Loucy (cell line): Measurements from ENCODE around the gene APOA5.

Experiments
- H2AFZ ChIP-seq: fragments of 200-600 bp; sonication (generic); 2 replicates; pipeline ENCODE4 v1.6.0; 2016; ENCODE audit warnings: antibody characterized with exemption, mild to moderate bottlenecking, low read length, moderate library complexity
- H3F3A ChIP-seq: fragments of 200-600 bp; 2 replicates; pipeline ENCODE4 v1.6.0; 2016; ENCODE audit warnings: antibody characterized with exemption, low read depth, mild to moderate bottlenecking
- H3K27me3 ChIP-seq: fragments of 200-600 bp; sonication (generic); 2 replicates; pipeline ENCODE4 v1.6.1; 2014; ENCODE audit warnings: low read length, mild to moderate bottlenecking; ENCODE audit not compliant: insufficient read depth, poor library complexity, severe bottlenecking
- H3K36me3 ChIP-seq: fragments of 200-600 bp; sonication (generic); 2 replicates; pipeline ENCODE4 v1.6.1; 2016; ENCODE audit warnings: low read length; ENCODE audit not compliant: insufficient read depth
- H3K4me1 ChIP-seq: fragments of 200-600 bp; sonication (generic); 2 replicates; pipeline ENCODE4 v1.5.1; 2014; ENCODE audit warnings: low read length, mild to moderate bottlenecking; ENCODE audit not compliant: insufficient read depth, poor library complexity, severe bottlenecking
- H3K4me2 ChIP-seq: fragments of 200-600 bp; sonication (generic); 2 replicates; pipeline ENCODE4 v1.6.0; 2014; ENCODE audit warnings: antibody characterized with exemption, low read length, low read depth, mild to moderate bottlenecking; ENCODE audit not compliant: poor library complexity, severe bottlenecking
- H3K4me3 ChIP-seq: fragments of 200-600 bp; sonication (generic); 2 replicates; pipeline ENCODE4 v1.5.1; 2014; ENCODE audit warnings: low read length, mild to moderate bottlenecking, mixed read lengths; ENCODE audit not compliant: poor library complexity, severe bottlenecking
- H3K79me2 ChIP-seq: fragments of 200-600 bp; sonication (generic); 2 replicates; pipeline ENCODE4 v1.6.1; 2014; ENCODE audit warnings: low read length; ENCODE audit not compliant: insufficient read depth
- H3K9ac ChIP-seq: fragments of 200-600 bp; sonication (generic); 2 replicates; pipeline ENCODE4 v1.6.0; 2014; ENCODE audit warnings: mild to moderate bottlenecking, low read depth, low read length, moderate library complexity; ENCODE audit not compliant: poor library complexity, severe bottlenecking
- H3K9me2 ChIP-seq: fragments of 200-600 bp; sonication (generic); replicated peaks from 2 replicates; pipeline ENCODE4 v1.6.1; 2016; ENCODE audit warnings: low read depth, low read length, mixed read lengths
- H3K9me3 ChIP-seq: fragments of 200-600 bp; sonication (generic); 2 replicates; pipeline ENCODE4 v1.6.1; 2014; ENCODE audit warnings: mild to moderate bottlenecking, antibody characterized with exemption, low read length, low read depth; ENCODE audit not compliant: insufficient read depth
- H4K20me1 ChIP-seq: fragments of 200-600 bp; sonication (generic); 2 replicates; pipeline ENCODE4 v1.6.0; 2014; ENCODE audit warnings: antibody characterized with exemption, low read length, mild to moderate bottlenecking; ENCODE audit not compliant: insufficient read depth, poor library complexity, severe bottlenecking
- EZH2phosphoT487 ChIP-seq: fragments of 200-600 bp; IDR thresholded peaks from 2 replicates; pipeline ENCODE4 v1.6.1; 2018; ENCODE audit warnings: antibody characterized with exemption, mild to moderate bottlenecking, moderate library complexity, borderline replicate concordance
- TF ChIP-seq, protein P1 (sequence below): fragments of 200-600 bp; sonication (generic); conservative IDR thresholded peaks from 2 replicates; pipeline ENCODE4 v1.5.1; 2014; ENCODE audit warnings: mild to moderate bottlenecking, antibody characterized with exemption, low read length

Gene APOA5, protein sequence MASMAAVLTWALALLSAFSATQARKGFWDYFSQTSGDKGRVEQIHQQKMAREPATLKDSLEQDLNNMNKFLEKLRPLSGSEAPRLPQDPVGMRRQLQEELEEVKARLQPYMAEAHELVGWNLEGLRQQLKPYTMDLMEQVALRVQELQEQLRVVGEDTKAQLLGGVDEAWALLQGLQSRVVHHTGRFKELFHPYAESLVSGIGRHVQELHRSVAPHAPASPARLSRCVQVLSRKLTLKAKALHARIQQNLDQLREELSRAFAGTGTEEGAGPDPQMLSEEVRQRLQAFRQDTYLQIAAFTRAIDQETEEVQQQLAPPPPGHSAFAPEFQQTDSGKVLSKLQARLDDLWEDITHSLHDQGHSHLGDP

DNA sequence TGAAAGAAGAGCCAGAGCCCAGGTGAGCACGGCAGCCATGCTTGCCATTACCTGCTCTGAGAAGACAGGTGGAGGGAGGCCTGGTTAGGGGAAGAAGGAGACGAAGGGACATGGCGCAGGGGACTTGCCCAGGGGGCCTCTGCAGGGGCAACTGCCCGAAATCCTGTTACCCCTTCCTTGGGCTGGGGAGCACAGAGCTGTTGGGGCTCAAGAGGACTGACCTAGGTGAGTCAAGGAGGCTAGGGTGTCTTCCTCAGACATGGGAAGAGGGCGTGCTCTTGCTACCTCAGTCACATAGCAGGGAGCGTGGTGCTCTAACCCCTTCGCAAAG, at the start of gene APOA5:
APOA5 (minus strand) TSS at position 67 of the 331 bp plus-strand sequence; CDS start at position 48, 19 bp downstream.
- Histone ChIP-seq H3K4me1 (peaks cover 10% of the 10 kb centered on the region), H3K4me2 (no peak within 1 kb of the TSS), H2AFZ (peak within 1 kb of the TSS; percentile 66; the same call in 1 of the 2 replicates), H3K9me2 (no peaks in the 10 kb centered on the region), H3K36me3 (no peaks in the 10 kb centered on the region), H3K79me2 (peaks cover 14% of the 10 kb centered on the region), H3K9me3 (no peaks in the 10 kb centered on the region), H3F3A (no peaks in the 10 kb centered on the region), H3K27me3 (no peaks in the 10 kb centered on the region), H3K9ac (no peak within 1 kb of the TSS), H3K4me3 (no peak within 1 kb of the TSS), H4K20me1 (peaks cover 8% of the 10 kb centered on the region)
- TF ChIP-seq, protein P1, sequence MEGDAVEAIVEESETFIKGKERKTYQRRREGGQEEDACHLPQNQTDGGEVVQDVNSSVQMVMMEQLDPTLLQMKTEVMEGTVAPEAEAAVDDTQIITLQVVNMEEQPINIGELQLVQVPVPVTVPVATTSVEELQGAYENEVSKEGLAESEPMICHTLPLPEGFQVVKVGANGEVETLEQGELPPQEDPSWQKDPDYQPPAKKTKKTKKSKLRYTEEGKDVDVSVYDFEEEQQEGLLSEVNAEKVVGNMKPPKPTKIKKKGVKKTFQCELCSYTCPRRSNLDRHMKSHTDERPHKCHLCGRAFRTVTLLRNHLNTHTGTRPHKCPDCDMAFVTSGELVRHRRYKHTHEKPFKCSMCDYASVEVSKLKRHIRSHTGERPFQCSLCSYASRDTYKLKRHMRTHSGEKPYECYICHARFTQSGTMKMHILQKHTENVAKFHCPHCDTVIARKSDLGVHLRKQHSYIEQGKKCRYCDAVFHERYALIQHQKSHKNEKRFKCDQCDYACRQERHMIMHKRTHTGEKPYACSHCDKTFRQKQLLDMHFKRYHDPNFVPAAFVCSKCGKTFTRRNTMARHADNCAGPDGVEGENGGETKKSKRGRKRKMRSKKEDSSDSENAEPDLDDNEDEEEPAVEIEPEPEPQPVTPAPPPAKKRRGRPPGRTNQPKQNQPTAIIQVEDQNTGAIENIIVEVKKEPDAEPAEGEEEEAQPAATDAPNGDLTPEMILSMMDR, result no peak
- TF ChIP-seq EZH2phosphoT487, result no peak

DNA sequence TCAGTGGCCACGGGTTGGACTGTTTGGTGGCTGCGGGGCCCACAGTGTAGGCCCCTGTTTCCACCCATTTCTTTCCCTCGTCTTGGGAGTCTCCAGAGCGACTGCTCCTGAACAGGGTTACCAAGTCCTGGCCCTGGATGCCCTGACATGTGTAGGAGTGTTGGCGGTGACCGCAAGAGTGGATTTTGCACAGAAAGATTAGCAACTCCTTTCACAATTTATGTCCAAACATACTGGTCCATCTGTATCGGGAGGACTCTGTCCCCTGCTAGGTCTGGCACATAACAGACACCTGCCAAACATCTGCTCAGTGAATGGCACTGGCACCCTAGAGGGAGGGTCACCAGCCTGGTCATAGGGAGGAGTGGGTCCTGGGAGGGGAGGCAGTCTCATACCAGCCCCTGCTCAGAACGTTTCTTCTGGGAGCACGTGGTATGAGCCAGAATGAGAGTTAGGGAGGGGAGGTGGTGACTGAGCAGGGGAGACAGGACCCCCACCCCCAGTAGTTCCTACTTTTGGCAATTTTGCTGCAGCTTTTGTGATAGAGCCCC, 49.1 kb upstream of the APOA5 start:
- H3K9me2 ChIP-seq, result no peaks in the 10 kb centered on the region
- H3K27me3 ChIP-seq, result no peaks in the 10 kb centered on the region
- no peaks in the 10 kb centered on the region for H3K9me3 ChIP-seq
- H3K79me2 ChIP-seq, result no peaks in the 10 kb centered on the region
- no peak overlapping the region for H3K4me2 ChIP-seq
- H3K4me3 ChIP-seq, result no peak overlapping the region
- peak overlapping the region; percentile 5; the same call in 1 of the 2 replicates for H2AFZ ChIP-seq
- peaks cover 23% of the 10 kb centered on the region; the same call in 1 of the 2 replicates for H3K36me3 ChIP-seq
- H4K20me1 ChIP-seq, result no peaks in the 10 kb centered on the region
- TF ChIP-seq EZH2phosphoT487, result no peak
- TF ChIP-seq, protein P1, result no peak
- H3F3A ChIP-seq, result no peaks in the 10 kb centered on the region
- peaks cover 14% of the 10 kb centered on the region for H3K4me1 ChIP-seq
- H3K9ac ChIP-seq, result peak overlapping the region; percentile 27

DNA sequence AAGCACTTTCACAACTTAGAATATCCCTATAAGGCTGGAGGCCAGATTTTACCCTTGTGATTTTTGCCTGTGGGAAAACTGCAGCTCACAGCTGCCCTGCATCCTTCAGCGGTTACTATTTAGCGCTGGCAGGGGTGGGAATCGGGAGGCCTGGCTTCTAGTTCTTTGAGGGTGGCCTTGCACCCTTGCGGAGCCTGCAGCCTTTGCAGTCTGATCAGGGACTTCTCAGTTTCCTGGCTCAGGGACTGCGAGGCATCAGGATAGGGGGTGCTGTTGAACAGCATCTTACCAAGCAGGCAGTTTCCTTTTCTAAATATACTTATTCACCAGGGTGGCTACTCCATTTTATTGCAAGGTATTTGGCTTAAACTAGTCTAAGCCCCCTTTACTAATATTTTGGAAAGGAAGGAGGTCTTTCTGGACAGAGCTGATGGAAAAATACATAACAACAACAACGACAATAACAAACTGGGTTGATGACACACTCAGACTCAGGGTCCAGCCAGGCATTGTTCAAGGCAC, 48.6 kb upstream of the APOA5 start:
- H3K4me2 ChIP-seq, result no peak overlapping the region
- H3K36me3 ChIP-seq, result peaks cover 17% of the 10 kb centered on the region; the same call in 1 of the 2 replicates
- TF ChIP-seq EZH2phosphoT487, result no peak
- TF ChIP-seq, protein P1, result peak; percentile 73
- peaks cover 19% of the 10 kb centered on the region for H3K4me1 ChIP-seq
- no peaks in the 10 kb centered on the region for H3K9me3 ChIP-seq
- no peaks in the 10 kb centered on the region for H3K27me3 ChIP-seq
- no peaks in the 10 kb centered on the region for H3K79me2 ChIP-seq
- peak overlapping the region; percentile 27 for H3K9ac ChIP-seq
- peak overlapping the region; percentile 5; the same call in 1 of the 2 replicates for H2AFZ ChIP-seq
- no peaks in the 10 kb centered on the region for H4K20me1 ChIP-seq
- H3F3A ChIP-seq, result no peaks in the 10 kb centered on the region
- no peak overlapping the region for H3K4me3 ChIP-seq
- no peaks in the 10 kb centered on the region for H3K9me2 ChIP-seq
